ENCODE results near the gene HDAC10.
A peak's percentile ranks its signal among the peaks of the same experiment; 100 is the strongest.

HDAC10 gene

GRCh38 chr22:50297510-50298265 lies 46.6 kb upstream of the HDAC10 start:
- no peak overlapping the region for H3K4me3 ChIP-seq (ENCODE audit: low read depth, low read length)
- no peak for TF ChIP-seq CTCF (IDR thresholded peaks at IDR 0.05; ENCODE audit: control insufficient read depth, extremely low read depth, insufficient read depth)
- DNase-seq (ENCODE audit: low read depth) = no peak

GRCh38 chr22:50296658-50297490 lies 45.8 kb upstream of the HDAC10 start:
- no peak for TF ChIP-seq CTCF (IDR thresholded peaks at IDR 0.05; ENCODE audit: control insufficient read depth, extremely low read depth, insufficient read depth)
- H3K4me3 ChIP-seq (ENCODE audit: low read depth, low read length) = no peak overlapping the region
- DNase-seq (ENCODE audit: low read depth) = no peak

- no peak for TF ChIP-seq CTCF (IDR thresholded peaks at IDR 0.05; ENCODE audit: control insufficient read depth, extremely low read depth, insufficient read depth)
- no peak for DNase-seq (ENCODE audit: low read depth)
- H3K4me3 ChIP-seq (ENCODE audit: low read depth, low read length) = peak overlapping the region; percentile 15
These were observed 43.2 kb upstream of the HDAC10 start for GRCh38 chr22:50294319-50294656.

- DNase-seq (ENCODE audit: low read depth) = peak; percentile 39
- no peak for TF ChIP-seq CTCF (IDR thresholded peaks at IDR 0.05; ENCODE audit: control insufficient read depth, extremely low read depth, insufficient read depth)
- H3K4me3 ChIP-seq (ENCODE audit: low read depth, low read length) = peak overlapping the region; percentile 28
These were observed 42.6 kb upstream of the HDAC10 start for GRCh38 chr22:50293441-50294318.

GRCh38 chr22:50292643-50293440 lies 41.8 kb upstream of the HDAC10 start:
- no peak overlapping the region for H3K4me3 ChIP-seq (ENCODE audit: low read depth, low read length)
- no peak for DNase-seq (ENCODE audit: low read depth)

More at GRCh38 chr22:50292643-50293440, 41.8 kb upstream of the HDAC10 start:
- TF ChIP-seq CTCF (IDR thresholded peaks at IDR 0.05; ENCODE audit: control insufficient read depth, extremely low read depth, insufficient read depth) = no peak

All from LNCaP clone FGC (cell line).